Measurements from ENCODE around the gene WDR3. TPM values are rescaled to one million over a fixed set of nuclear protein-coding genes. Genes with fewer than 3 reads are reported as not detected.

WDR3 gene
- total RNA-seq, 1 experiment from 2014 or later, result 70.5 TPM

DNA sequence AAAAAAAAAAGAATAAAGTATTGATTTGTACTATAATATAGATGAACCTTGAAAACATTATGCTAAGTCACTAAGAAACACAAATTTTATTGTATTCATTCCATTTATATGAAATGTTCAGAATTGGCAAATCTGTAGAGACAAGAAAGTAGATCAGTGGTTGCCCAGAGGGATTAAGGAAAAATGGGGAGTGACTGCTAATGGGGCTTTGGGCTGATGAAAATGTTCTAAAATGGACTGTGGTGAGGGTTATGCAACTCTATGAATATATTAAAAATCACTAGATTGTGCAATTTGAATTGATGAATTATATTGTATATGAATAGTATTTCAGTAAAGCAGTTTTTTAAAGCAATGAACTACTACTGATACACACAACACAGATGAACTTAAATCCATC is 10.2 kb upstream of the WDR3 start:
- Histone ChIP-seq H3K9me3 (ENCODE audit: control insufficient read depth in 1 of 2, insufficient read depth in 1 of 2, low read depth in 1 of 2, low read length in 2 of 2) (no peaks in the 10 kb centered on the region), H3K36me3 (ENCODE audit: control insufficient read depth in 1 of 2, insufficient read depth in 2 of 2, low read length in 2 of 2) (peaks cover 0 to 10% of the 10 kb centered on the region in 2 experiments; a peak in 3 of 4 replicates), H3K27me3 (ENCODE audit: insufficient read depth, low read length) (no peaks in the 10 kb centered on the region), H2AFZ (ENCODE audit: low read depth, low read length, poor library complexity, severe bottlenecking) (no peak overlapping the region), H3K79me2 (ENCODE audit: insufficient read depth, low read length) (peaks cover 4% of the 10 kb centered on the region; the same call in 1 of the 2 replicates), H3K9me2 (ENCODE audit: insufficient read depth) (no peaks in the 10 kb centered on the region), H3K27ac (ENCODE audit: low read depth, low read length) (no peak overlapping the region), H3K4me1 (ENCODE audit: control insufficient read depth in 1 of 2, insufficient read depth in 2 of 2, low read length in 2 of 2) (no peaks in the 10 kb centered on the region), H3K9ac (ENCODE audit: low read length) (no peak overlapping the region), H3K4me3 (replicated peaks in 1 of 2; ENCODE audit: low read depth in 1 of 2, low read length in 2 of 2) (no peak overlapping the region), H3K4me2 (ENCODE audit: low read length) (no peak overlapping the region), H4K20me1 (ENCODE audit: insufficient read depth) (no peaks in the 10 kb centered on the region)
- no TSS peak for BruUV-seq (replicated peaks)
- ChIA-PET POLR2A (no interaction called here), CTCF (no interaction called here), RAD21 (ENCODE audit: low non-redundant PET in 1 of 2, low total read pairs in 2 of 2, uncharacterized antibody in 2 of 2, unreplicated experiment in 2 of 2) (no interaction called here)
- intact Hi-C loops (cut with micrococcal nuclease), result no loop called here
- DNase-seq (ENCODE audit: low read depth, low spot score), result no peak
- TF ChIP-seq ELF1 (IDR thresholded peaks at IDR 0.05; ENCODE audit: borderline replicate concordance, low read depth) (no peak), CBX3 (IDR thresholded peaks at IDR 0.05; ENCODE audit: low read depth) (no peak), EGR1 (IDR thresholded peaks at IDR 0.05; ENCODE audit: low read depth) (no peak), JUND (IDR thresholded peaks at IDR 0.05) (no peak), POLR2A (IDR thresholded peaks at IDR 0.05; ENCODE audit: borderline replicate concordance, extremely low read depth, insufficient read depth, insufficient read length) (no peak), RAD21 (IDR thresholded peaks at IDR 0.05; ENCODE audit: low read depth) (no peak), EZH2 (IDR thresholded peaks at IDR 0.05) (no peak), YY1 (IDR thresholded peaks at IDR 0.05; ENCODE audit: extremely low read depth, insufficient replicate concordance, low read depth, low read length) (no peak), FOSL1 (IDR thresholded peaks at IDR 0.05; ENCODE audit: low read depth) (no peak), SRF (IDR thresholded peaks at IDR 0.05; ENCODE audit: low read depth) (no peak), SIN3A (IDR thresholded peaks at IDR 0.05; ENCODE audit: low read depth) (no peak), POLR2AphosphoS5 (IDR thresholded peaks at IDR 0.05; ENCODE audit: low read depth, low read length) (no peak)
- TF ChIP-seq, protein P1, sequence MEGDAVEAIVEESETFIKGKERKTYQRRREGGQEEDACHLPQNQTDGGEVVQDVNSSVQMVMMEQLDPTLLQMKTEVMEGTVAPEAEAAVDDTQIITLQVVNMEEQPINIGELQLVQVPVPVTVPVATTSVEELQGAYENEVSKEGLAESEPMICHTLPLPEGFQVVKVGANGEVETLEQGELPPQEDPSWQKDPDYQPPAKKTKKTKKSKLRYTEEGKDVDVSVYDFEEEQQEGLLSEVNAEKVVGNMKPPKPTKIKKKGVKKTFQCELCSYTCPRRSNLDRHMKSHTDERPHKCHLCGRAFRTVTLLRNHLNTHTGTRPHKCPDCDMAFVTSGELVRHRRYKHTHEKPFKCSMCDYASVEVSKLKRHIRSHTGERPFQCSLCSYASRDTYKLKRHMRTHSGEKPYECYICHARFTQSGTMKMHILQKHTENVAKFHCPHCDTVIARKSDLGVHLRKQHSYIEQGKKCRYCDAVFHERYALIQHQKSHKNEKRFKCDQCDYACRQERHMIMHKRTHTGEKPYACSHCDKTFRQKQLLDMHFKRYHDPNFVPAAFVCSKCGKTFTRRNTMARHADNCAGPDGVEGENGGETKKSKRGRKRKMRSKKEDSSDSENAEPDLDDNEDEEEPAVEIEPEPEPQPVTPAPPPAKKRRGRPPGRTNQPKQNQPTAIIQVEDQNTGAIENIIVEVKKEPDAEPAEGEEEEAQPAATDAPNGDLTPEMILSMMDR (IDR thresholded peaks at IDR 0.05 in 2 of 3, conservative IDR thresholded peaks at IDR 0.05 in 1 of 3; ENCODE audit: borderline replicate concordance in 1 of 3, insufficient read depth in 1 of 3, low read depth in 2 of 3, low read length in 2 of 3), result no peak
- TF ChIP-seq, protein P2, sequence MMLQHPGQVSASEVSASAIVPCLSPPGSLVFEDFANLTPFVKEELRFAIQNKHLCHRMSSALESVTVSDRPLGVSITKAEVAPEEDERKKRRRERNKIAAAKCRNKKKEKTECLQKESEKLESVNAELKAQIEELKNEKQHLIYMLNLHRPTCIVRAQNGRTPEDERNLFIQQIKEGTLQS (IDR thresholded peaks at IDR 0.05), result no peak
- TF ChIP-seq, protein P3, sequence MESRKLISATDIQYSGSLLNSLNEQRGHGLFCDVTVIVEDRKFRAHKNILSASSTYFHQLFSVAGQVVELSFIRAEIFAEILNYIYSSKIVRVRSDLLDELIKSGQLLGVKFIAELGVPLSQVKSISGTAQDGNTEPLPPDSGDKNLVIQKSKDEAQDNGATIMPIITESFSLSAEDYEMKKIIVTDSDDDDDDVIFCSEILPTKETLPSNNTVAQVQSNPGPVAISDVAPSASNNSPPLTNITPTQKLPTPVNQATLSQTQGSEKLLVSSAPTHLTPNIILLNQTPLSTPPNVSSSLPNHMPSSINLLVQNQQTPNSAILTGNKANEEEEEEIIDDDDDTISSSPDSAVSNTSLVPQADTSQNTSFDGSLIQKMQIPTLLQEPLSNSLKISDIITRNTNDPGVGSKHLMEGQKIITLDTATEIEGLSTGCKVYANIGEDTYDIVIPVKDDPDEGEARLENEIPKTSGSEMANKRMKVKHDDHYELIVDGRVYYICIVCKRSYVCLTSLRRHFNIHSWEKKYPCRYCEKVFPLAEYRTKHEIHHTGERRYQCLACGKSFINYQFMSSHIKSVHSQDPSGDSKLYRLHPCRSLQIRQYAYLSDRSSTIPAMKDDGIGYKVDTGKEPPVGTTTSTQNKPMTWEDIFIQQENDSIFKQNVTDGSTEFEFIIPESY (IDR thresholded peaks at IDR 0.05; ENCODE audit: extremely low read depth, insufficient replicate concordance, low read length), result no peak
- TF ChIP-seq, protein P4, sequence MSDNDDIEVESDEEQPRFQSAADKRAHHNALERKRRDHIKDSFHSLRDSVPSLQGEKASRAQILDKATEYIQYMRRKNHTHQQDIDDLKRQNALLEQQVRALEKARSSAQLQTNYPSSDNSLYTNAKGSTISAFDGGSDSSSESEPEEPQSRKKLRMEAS (IDR thresholded peaks at IDR 0.05), result no peak
- no peak for ATAC-seq
